B cell (primary cell): Measurements from ENCODE around the gene NUP54. TPM values are rescaled to one million over a fixed set of nuclear protein-coding genes. Genes with fewer than 3 reads are reported as not detected.

Experiments used
- ATAC-seq: fragments of 200-7000 bp; cut with Tn5 transposase; one replicate; pipeline ENCODE4 v1.10.0; 2021; ENCODE audit warnings: low read depth, mild to moderate bottlenecking, moderate number of reproducible peaks, moderate library complexity
- CTCF ChIA-PET: fragments of 350-600 bp; sonication (Branson Sonifier 250); formaldehyde crosslinking; loops from one replicate; lab custom pipeline; 2021; ENCODE audit warnings: antibody characterized with exemption, inconsistent platforms; lab: Charles Lee
- POLR2A ChIA-PET: fragments of 350-600 bp; sonication (Branson Sonifier 250); formaldehyde crosslinking; loops from one replicate; lab custom pipeline; 2021; ENCODE audit warnings: antibody characterized with exemption; lab: Charles Lee
- DNase-seq: peaks from one replicate; pipeline ENCODE4 v3.0.0; 2013
- H2AFZ ChIP-seq: 2 replicates; pipeline ENCODE4 v1.6.1; 2012; ENCODE audit warnings: mild to moderate bottlenecking, low read depth, low read length; ENCODE audit not compliant: insufficient read depth, poor library complexity, severe bottlenecking
- H3K27ac ChIP-seq, 2 donors: 1 replicate in 1 of 2; 2 replicates in 1 of 2; pipeline ENCODE4 v1.5.1; 2012 to 2013; ENCODE audit warnings: low read length in 2 of 2, mild to moderate bottlenecking in 2 of 2, moderate library complexity in 1 of 2
- H3K27me3 ChIP-seq, 4 experiments: fragments of 200-600 bp in 1 of 4; sonication (generic) in 1 of 4; replicated peaks in 1 of 4; 1 replicate in 2 of 4; 2 replicates in 2 of 4; pipeline versions ENCODE4 v1.6.1 to v1.7.0; 2013 to 2016; ENCODE audit warnings: low read length in 3 of 4, mild to moderate bottlenecking in 2 of 4, mixed read lengths in 1 of 4, moderate library complexity in 1 of 4; ENCODE audit not compliant: insufficient read depth in 4 of 4, control insufficient read depth in 3 of 4; ENCODE audit errors: control extremely low read depth in 1 of 4
- H3K36me3 ChIP-seq, 2 experiments: replicated peaks in 1 of 2; 1 replicate in 1 of 2; 2 replicates in 1 of 2; pipeline versions ENCODE4 v1.6.1 to v1.7.1; 2013; ENCODE audit warnings: low read length in 1 of 2; ENCODE audit not compliant: insufficient read depth in 2 of 2, control insufficient read depth in 1 of 2; ENCODE audit errors: control extremely low read depth in 1 of 2, extremely low read depth in 1 of 2
- H3K4me1 ChIP-seq, 2 donors: fragments of 200-600 bp in 1 of 2; sonication (generic) in 1 of 2; 1 replicate in 1 of 2; 2 replicates in 1 of 2; pipeline versions ENCODE4 v1.5.1 to v1.6.1; 2013 to 2017; ENCODE audit warnings: low read length in 2 of 2; ENCODE audit not compliant: control insufficient read depth in 2 of 2, insufficient read depth in 2 of 2
- H3K4me2 ChIP-seq: replicated peaks from 2 replicates; pipeline ENCODE3; 2012; ENCODE audit warnings: mild to moderate bottlenecking, low read depth, low read length; ENCODE audit not compliant: poor library complexity, severe bottlenecking
- H3K4me3 ChIP-seq, 5 experiments: fragments of 200-600 bp in 1 of 5; sonication (generic) in 1 of 5; 1 replicate in 3 of 5; 2 replicates in 2 of 5; pipeline versions ENCODE4 v1.5.1 to v1.7.0; 2011 to 2016; ENCODE audit warnings: low read length in 4 of 5, mild to moderate bottlenecking in 4 of 5, low read depth in 2 of 5, control low read depth in 1 of 5, moderate library complexity in 1 of 5; ENCODE audit not compliant: insufficient read depth in 1 of 5; ENCODE audit errors: control extremely low read depth in 1 of 5, extremely low read depth in 1 of 5
- H3K79me2 ChIP-seq: fragments of 200-600 bp; sonication (generic); one replicate; pipeline ENCODE4 v1.6.0; 2016; ENCODE audit warnings: low read length; ENCODE audit not compliant: control insufficient read depth, insufficient read depth
- H3K9ac ChIP-seq: fragments of 200-600 bp; sonication (generic); 2 replicates; pipeline ENCODE4 v1.6.1; 2017; ENCODE audit warnings: mild to moderate bottlenecking, low read length, moderate library complexity
- H3K9me3 ChIP-seq, 3 donors: one replicate each; pipeline versions ENCODE4 v1.6.1 to v1.7.1; 2013; ENCODE audit warnings: low read length in 2 of 3; ENCODE audit not compliant: control insufficient read depth in 2 of 3, insufficient read depth in 1 of 3; ENCODE audit errors: control extremely low read depth in 1 of 3
- H4K20me1 ChIP-seq: 2 replicates; pipeline ENCODE4 v1.6.0; 2012; ENCODE audit warnings: mild to moderate bottlenecking, low read length; ENCODE audit not compliant: insufficient read depth, control insufficient read depth, poor library complexity, severe bottlenecking
- H3K27ac Mint-ChIP-seq: one replicate; pipeline ENCODE4 v1.8.0; 2021; ENCODE audit warnings: mixed read lengths
- H3K27me3 Mint-ChIP-seq: one replicate; pipeline ENCODE4 v1.8.0; 2021; ENCODE audit warnings: mixed read lengths
- H3K4me1 Mint-ChIP-seq: one replicate; pipeline ENCODE4 v1.8.0; 2021; ENCODE audit warnings: mixed read lengths
- H3K4me3 Mint-ChIP-seq: one replicate; pipeline ENCODE4 v1.8.0; 2021; ENCODE audit warnings: mixed read lengths
- H3K9me3 Mint-ChIP-seq: one replicate; pipeline ENCODE4 v1.8.0; 2022; ENCODE audit warnings: mixed read lengths; ENCODE audit not compliant: insufficient read depth
- CTCF ChIP-seq: fragments of 200-600 bp; IDR thresholded peaks from one replicate; pipeline ENCODE4 v1.8.0; 2022; ENCODE audit warnings: antibody characterized with exemption, mild to moderate bottlenecking
- EZH2 ChIP-seq: IDR thresholded peaks from 2 replicates; pipeline ENCODE4 v1.6.1; 2012; ENCODE audit warnings: borderline replicate concordance, low read depth, mild to moderate bottlenecking, moderate library complexity, low read length; ENCODE audit not compliant: insufficient read depth, poor library complexity, severe bottlenecking
- WGBS: methylation state at CpG from one replicate; pipeline ENCODE4 v1.1.5; 2013; ENCODE audit warnings: missing lambda C conversion rate; ENCODE audit not compliant: insufficient coverage; 5-methylcytosine and 5-hydroxymethylcytosine counted together
- intact Hi-C: fragments of 100-400 bp; cut with micrococcal nuclease; formaldehyde crosslinking; loops from one replicate; pipeline ENCODE4 v1.10.0; 2022
- polyA plus RNA-seq: library from polyadenylated mRNA; depleted of rRNA; stranded (reverse); fragments of >200 nt; gene quantifications from 2 replicates; pipeline ENCODE4 v1.2.3, GENCODE V29; 2012
- total RNA-seq, 2 donors: library from RNA; stranded (reverse); fragments of 120-200 nt in 1 of 2; gene quantifications; 1 replicate in 1 of 2; 2 replicates in 1 of 2; pipeline versions ENCODE4 v1.2.3 to v1.2.4, GENCODE V29; 2013 to 2022

Gene NUP54
- total and polyA plus RNA-seq, 2 donors (not counting 1 experiment from before 2014, with no cell fraction given), result 17.4 to 71.4 TPM

- no peak overlapping the region for H2AFZ ChIP-seq
- peaks cover 4 to 25% of the 10 kb centered on the region in 2 experiments for H3K36me3 ChIP-seq
- peaks cover 0 to 11% (median 0%) of the 10 kb centered on the region in 3 donors for H3K9me3 ChIP-seq
- ChIA-PET CTCF (no interaction called here), POLR2A (no interaction called here)
- no peaks in the 10 kb centered on the region for H3K27me3 ChIP-seq
- peaks cover 26% of the 10 kb centered on the region for H3K79me2 ChIP-seq
- no peaks in the 10 kb centered on the region for H4K20me1 ChIP-seq
- no peak overlapping the region for H3K27ac ChIP-seq
- no peak overlapping the region for H3K4me2 ChIP-seq
- 9% methylated on average over 2 of the region's 3 CpGs for WGBS
- H3K9ac ChIP-seq, result no peak overlapping the region
- intact Hi-C loops, result no loop called here
- peaks cover 48 to 49% of the 10 kb centered on the region in 2 donors for H3K4me1 ChIP-seq
- Mint-ChIP-seq H3K9me3 (no peaks in the 10 kb centered on the region), H3K4me1 (peaks cover 44% of the 10 kb centered on the region), H3K4me3 (no peak overlapping the region), H3K27ac (no peak overlapping the region), H3K27me3 (no peaks in the 10 kb centered on the region)
- TF ChIP-seq EZH2, result no peak
- TF ChIP-seq CTCF, result no peak
- no peak for ATAC-seq
- H3K4me3 ChIP-seq, result no peak overlapping the region
- no peak for DNase-seq
These were observed 47.1 kb upstream of the NUP54 start for GRCh38 chr4:76195326-76195725.

- H3K79me2 ChIP-seq, result peaks cover 30% of the 10 kb centered on the region
- Mint-ChIP-seq H3K27ac (no peak overlapping the region), H3K4me1 (peaks cover 34% of the 10 kb centered on the region), H3K27me3 (no peaks in the 10 kb centered on the region), H3K4me3 (no peak overlapping the region), H3K9me3 (no peaks in the 10 kb centered on the region)
- peaks cover 4 to 25% of the 10 kb centered on the region in 2 experiments for H3K36me3 ChIP-seq
- H2AFZ ChIP-seq, result no peak overlapping the region
- POLR2A ChIA-PET, result no interaction called here
- ATAC-seq, result no peak
- no CpG with 5 or more reads among the region's 2 CpGs for WGBS
- H3K27ac ChIP-seq, result no peak overlapping the region
- no peak for DNase-seq
- no peak for TF ChIP-seq EZH2
- no peak for TF ChIP-seq CTCF
- H3K4me1 ChIP-seq, result peaks cover 38 to 39% of the 10 kb centered on the region in 2 donors
- no peak overlapping the region for H3K4me3 ChIP-seq
- CTCF ChIA-PET, result no interaction called here
- H3K9me3 ChIP-seq, result peaks cover 0 to 11% (median 0%) of the 10 kb centered on the region in 3 donors
- no peak overlapping the region for H3K4me2 ChIP-seq
- intact Hi-C loops, result no loop called here
- H3K9ac ChIP-seq, result no peak overlapping the region
- H3K27me3 ChIP-seq, result no peaks in the 10 kb centered on the region
- H4K20me1 ChIP-seq, result no peaks in the 10 kb centered on the region
These were observed 46.1 kb upstream of the NUP54 start for GRCh38 chr4:76194325-76194724.
